ENCODE measurements around the gene NAP1L5. TPM values are rescaled to one million over a fixed set of nuclear protein-coding genes. Genes with fewer than 3 reads are reported as not detected.

Gene NAP1L5
- total RNA-seq: 1 to 10 TPM; 1.2 to 1.5 TPM
- 9.2 TPM for polyA plus RNA-seq (2013, experiment 1 of 2)
- 8.8 TPM for polyA plus RNA-seq (2013, experiment 2 of 2)
- long read RNA-seq, experiment 1, partial matches to known transcripts: 0 of 3 reads
- long read RNA-seq, experiment 1, other reads (novel, unspliced or antisense): 0 of 3 reads
- long read RNA-seq, experiment 2, partial matches to known transcripts: 0 of 3 reads
- long read RNA-seq, experiment 2, other reads (novel, unspliced or antisense): 0 of 3 reads
- long read RNA-seq, experiment 3, partial matches to known transcripts: 0 of 1 reads
- long read RNA-seq, experiment 3, other reads (novel, unspliced or antisense): 0 of 1 reads
- long read RNA-seq, experiment 4, partial matches to known transcripts: 0 of 4 reads
- long read RNA-seq, experiment 4, other reads (novel, unspliced or antisense): 0 of 4 reads

GRCh38 chr4:88697588-88698329, at the start of gene NAP1L5:
Gene NAP1L5, minus strand, starts transcription at chr4:88697829. Its CDS starts 75 bp downstream, at chr4:88697754.
- H3K4me1 Mint-ChIP-seq: peaks cover 4% of the 10 kb centered on the region
- Histone ChIP-seq H3K27ac (ENCODE audit: low read depth, low read length) (no peak within 1 kb of the TSS), H3K9me3 (ENCODE audit: control insufficient read depth, low read length) (no peaks in the 10 kb centered on the region), H3K4me1 (ENCODE audit: control insufficient read depth, insufficient read depth, low read length) (peaks cover 2% of the 10 kb centered on the region), H3K9ac (ENCODE audit: extremely low read depth, low read length, poor library complexity, severe bottlenecking) (no peak within 1 kb of the TSS), H3K27me3 (ENCODE audit: control insufficient read depth, insufficient read depth, low read length, poor library complexity, severe bottlenecking) (no peaks in the 10 kb centered on the region), H3K36me3 (ENCODE audit: control insufficient read depth, insufficient read depth, low read length) (no peaks in the 10 kb centered on the region), H3K4me3 (ENCODE audit: low read length) (peak within 1 kb of the TSS; percentile 80)
- WGBS, 2 experiments (ENCODE audit: insufficient coverage in 1 of 2, insufficient read length in 1 of 2): 54 to 55% methylated on average over 35 to 40 of the region's 40 CpGs
- DNase-seq: peak; percentile 75
- H3K4me3 Mint-ChIP-seq: peak within 1 kb of the TSS; percentile 71
- peak within 1 kb of the TSS; percentile 58 for H3K27ac Mint-ChIP-seq
- H3K9me3 Mint-ChIP-seq: no peaks in the 10 kb centered on the region
- no peak for TF ChIP-seq CTCF (conservative IDR thresholded peaks at IDR 0.05)
- no peaks in the 10 kb centered on the region for H3K27me3 Mint-ChIP-seq (ENCODE audit: insufficient read depth)
- H3K36me3 Mint-ChIP-seq (ENCODE audit: low read depth): no peaks in the 10 kb centered on the region

DNA sequence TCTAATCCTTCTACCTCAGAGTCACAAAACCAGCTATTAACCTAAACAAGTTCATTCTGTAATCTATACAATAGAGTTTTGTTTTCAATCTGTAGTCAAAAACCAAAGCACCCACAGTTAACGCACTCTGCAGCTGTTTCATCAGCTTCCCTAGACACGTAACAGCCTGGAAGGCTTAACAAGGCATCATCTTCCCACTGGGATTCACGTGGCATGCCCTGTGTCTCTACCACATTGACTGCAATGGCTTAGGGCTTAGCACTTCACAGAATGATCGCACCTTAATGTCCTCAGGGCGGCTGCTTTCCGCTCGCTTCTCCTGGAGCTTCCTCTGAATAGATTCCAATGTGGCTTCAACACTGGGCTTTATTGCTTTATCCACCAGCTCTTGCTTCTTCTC, 49.7 kb upstream of the NAP1L5 start:
- no peak for TF ChIP-seq CTCF (conservative IDR thresholded peaks at IDR 0.05)
- no peaks in the 10 kb centered on the region for H3K27me3 Mint-ChIP-seq (ENCODE audit: insufficient read depth)
- WGBS, 2 experiments (ENCODE audit: insufficient coverage in 1 of 2, insufficient read length in 1 of 2): 95 to 98% methylated on average over 4 to 7 of the region's 7 CpGs
- no peak overlapping the region for H3K4me3 Mint-ChIP-seq
- Histone ChIP-seq H3K4me1 (ENCODE audit: control insufficient read depth, insufficient read depth, low read length) (no peaks in the 10 kb centered on the region), H3K9ac (ENCODE audit: extremely low read depth, low read length, poor library complexity, severe bottlenecking) (no peak overlapping the region), H3K27me3 (ENCODE audit: control insufficient read depth, insufficient read depth, low read length, poor library complexity, severe bottlenecking) (no peaks in the 10 kb centered on the region), H3K36me3 (ENCODE audit: control insufficient read depth, insufficient read depth, low read length) (peaks cover 17% of the 10 kb centered on the region), H3K27ac (ENCODE audit: low read depth, low read length) (no peak overlapping the region), H3K4me3 (ENCODE audit: low read length) (no peak overlapping the region), H3K9me3 (ENCODE audit: control insufficient read depth, low read length) (no peaks in the 10 kb centered on the region)
- H3K9me3 Mint-ChIP-seq: no peaks in the 10 kb centered on the region
- H3K4me1 Mint-ChIP-seq: no peaks in the 10 kb centered on the region
- no peak overlapping the region for H3K27ac Mint-ChIP-seq
- DNase-seq: no peak
- H3K36me3 Mint-ChIP-seq (ENCODE audit: low read depth): peaks cover 36% of the 10 kb centered on the region

- Histone ChIP-seq H3K36me3 (ENCODE audit: control insufficient read depth, insufficient read depth, low read length) (peaks cover 17% of the 10 kb centered on the region), H3K9me3 (ENCODE audit: control insufficient read depth, low read length) (no peaks in the 10 kb centered on the region), H3K4me1 (ENCODE audit: control insufficient read depth, insufficient read depth, low read length) (no peaks in the 10 kb centered on the region), H3K27ac (ENCODE audit: low read depth, low read length) (no peak overlapping the region), H3K4me3 (ENCODE audit: low read length) (no peak overlapping the region), H3K9ac (ENCODE audit: extremely low read depth, low read length, poor library complexity, severe bottlenecking) (no peak overlapping the region), H3K27me3 (ENCODE audit: control insufficient read depth, insufficient read depth, low read length, poor library complexity, severe bottlenecking) (no peaks in the 10 kb centered on the region)
- no peaks in the 10 kb centered on the region for H3K27me3 Mint-ChIP-seq (ENCODE audit: insufficient read depth)
- TF ChIP-seq CTCF (conservative IDR thresholded peaks at IDR 0.05): no peak
- no peaks in the 10 kb centered on the region for H3K9me3 Mint-ChIP-seq
- H3K27ac Mint-ChIP-seq: no peak overlapping the region
- H3K4me1 Mint-ChIP-seq: no peaks in the 10 kb centered on the region
- WGBS, 2 experiments (ENCODE audit: insufficient coverage in 1 of 2, insufficient read length in 1 of 2): 94 to 97% methylated on average over 4 to 5 of the region's 5 CpGs
- no peak for DNase-seq
- no peak overlapping the region for H3K4me3 Mint-ChIP-seq
- peaks cover 35% of the 10 kb centered on the region for H3K36me3 Mint-ChIP-seq (ENCODE audit: low read depth)
Measured at GRCh38 chr4:88746206-88746605, 48.6 kb upstream of the NAP1L5 start.

All from endodermal cell (in vitro differentiated cells).